Measurements from ENCODE around the gene USP10.

Gene USP10

DNA sequence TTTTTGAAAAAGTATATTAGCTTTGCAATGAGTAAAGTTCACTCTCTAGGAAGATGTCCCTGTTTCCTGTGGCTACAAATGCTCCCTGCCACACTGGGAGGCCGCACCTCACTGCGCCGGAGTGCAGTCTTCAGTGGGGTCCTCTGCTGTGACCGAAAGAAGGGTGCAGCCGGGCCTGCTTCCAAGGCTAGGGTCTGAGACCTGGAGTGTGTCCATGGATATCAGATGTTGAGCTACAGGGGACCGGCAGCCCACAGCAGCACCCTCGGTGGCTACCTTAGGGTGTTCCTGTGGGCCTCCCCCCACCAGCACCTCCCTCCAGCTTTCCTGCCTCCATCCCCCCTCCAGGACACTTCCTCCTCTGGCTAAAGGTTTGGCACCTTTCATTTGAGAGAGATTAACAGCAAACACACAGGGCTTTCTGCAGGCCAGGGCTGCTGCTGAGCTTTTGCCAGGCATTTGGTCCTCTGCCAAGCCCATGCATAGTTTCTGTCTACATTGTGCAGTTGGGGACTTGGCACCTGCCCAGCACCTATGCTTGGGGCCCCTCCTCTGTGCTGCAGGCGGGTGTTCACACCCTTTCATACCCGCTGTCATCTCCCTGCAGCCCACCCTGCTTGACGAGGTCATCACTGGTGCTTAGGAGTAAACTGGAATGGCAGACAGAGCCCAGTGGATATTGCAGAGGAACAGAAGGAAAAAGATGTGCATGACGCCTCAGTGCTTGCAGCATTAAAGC is 86.2 kb downstream of the USP10 start:
- DNase-seq (ENCODE audit: low read depth): peak; percentile 43
- TF ChIP-seq, protein P1, sequence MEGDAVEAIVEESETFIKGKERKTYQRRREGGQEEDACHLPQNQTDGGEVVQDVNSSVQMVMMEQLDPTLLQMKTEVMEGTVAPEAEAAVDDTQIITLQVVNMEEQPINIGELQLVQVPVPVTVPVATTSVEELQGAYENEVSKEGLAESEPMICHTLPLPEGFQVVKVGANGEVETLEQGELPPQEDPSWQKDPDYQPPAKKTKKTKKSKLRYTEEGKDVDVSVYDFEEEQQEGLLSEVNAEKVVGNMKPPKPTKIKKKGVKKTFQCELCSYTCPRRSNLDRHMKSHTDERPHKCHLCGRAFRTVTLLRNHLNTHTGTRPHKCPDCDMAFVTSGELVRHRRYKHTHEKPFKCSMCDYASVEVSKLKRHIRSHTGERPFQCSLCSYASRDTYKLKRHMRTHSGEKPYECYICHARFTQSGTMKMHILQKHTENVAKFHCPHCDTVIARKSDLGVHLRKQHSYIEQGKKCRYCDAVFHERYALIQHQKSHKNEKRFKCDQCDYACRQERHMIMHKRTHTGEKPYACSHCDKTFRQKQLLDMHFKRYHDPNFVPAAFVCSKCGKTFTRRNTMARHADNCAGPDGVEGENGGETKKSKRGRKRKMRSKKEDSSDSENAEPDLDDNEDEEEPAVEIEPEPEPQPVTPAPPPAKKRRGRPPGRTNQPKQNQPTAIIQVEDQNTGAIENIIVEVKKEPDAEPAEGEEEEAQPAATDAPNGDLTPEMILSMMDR (conservative IDR thresholded peaks at IDR 0.05; ENCODE audit: low read length): no peak
- H3K4me3 ChIP-seq (ENCODE audit: low read length): no peak overlapping the region

DNA sequence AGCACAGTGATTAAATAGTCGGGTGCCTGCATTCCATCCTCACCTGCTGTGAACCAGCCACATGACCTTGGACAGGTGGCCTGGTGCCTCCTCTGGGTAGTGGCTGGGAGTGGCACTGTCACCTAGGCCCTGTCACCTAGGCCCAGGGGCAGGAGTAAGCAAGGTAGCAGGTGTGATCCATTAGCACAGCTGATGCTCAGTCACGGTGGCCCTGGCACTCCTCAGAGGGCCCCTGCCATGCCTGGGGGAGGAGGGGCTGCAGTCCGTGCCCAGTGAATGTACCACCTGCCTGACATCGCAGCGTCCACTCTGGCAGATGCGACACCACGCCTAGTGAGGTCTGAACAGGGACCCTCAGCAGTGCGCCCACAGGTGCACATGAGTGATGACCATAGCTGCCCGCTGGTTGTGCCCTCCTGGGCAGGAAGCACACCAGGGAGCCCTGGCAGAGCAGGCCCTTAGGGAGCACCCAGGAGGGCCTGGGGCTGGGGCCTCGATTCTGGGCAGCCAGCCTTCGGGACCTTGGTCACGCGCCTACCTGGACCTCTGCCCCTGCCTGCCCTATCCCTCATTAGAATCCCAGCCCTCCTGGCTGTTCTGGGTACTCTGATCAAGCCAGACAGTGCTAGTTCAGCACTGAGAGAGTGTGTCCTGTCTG is 86.9 kb downstream of the USP10 start:
- no peak for DNase-seq (ENCODE audit: low read depth)
- TF ChIP-seq, protein P1 (conservative IDR thresholded peaks at IDR 0.05; ENCODE audit: low read length): no peak
- H3K4me3 ChIP-seq (ENCODE audit: low read length): no peak overlapping the region

DNA sequence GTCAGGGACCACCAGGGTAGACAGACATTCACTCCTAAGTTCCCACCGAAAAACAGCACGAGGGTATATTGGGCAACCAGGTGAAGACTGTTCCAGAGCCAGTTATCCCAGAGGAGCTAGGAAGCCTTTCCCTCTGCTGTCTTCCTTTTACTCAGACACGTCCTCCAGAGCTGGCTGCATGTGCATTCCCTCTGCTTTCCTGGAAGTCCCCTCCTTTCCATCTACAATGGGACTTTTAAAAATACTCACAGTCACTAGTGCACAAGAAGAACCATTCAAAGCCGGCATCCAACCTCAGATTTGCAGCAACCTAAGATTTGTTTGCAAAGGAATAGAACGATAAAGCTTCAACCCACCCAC is 87.4 kb downstream of the USP10 start:
- TF ChIP-seq, protein P1 (conservative IDR thresholded peaks at IDR 0.05; ENCODE audit: low read length): no peak
- no peak overlapping the region for H3K4me3 ChIP-seq (ENCODE audit: low read length)
- DNase-seq (ENCODE audit: low read depth): no peak

DNA sequence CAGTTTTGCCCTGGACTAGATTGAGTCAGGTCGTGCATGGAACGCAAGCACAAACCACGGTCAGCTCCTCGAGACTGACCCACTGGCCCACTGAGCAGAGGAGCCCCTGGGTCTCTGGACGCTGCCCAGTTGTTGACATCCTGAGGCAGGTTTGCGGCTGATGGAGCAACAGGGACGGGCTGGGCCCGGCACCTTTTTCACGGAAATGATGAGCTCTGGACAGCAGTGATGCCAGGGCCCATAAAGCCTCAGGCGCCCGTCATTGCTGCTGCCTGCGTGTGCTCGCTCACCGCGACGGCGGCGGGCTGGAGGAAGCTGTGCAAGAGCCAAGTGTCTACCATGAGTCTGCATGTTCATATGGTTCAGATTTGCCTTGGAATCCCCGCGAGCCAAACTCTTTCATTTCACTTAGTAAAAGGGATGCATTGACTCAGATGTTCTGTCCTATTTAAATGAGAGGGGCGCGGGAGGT is 89.2 kb downstream of the USP10 start:
- TF ChIP-seq, protein P1 (conservative IDR thresholded peaks at IDR 0.05; ENCODE audit: low read length): no peak
- peak; percentile 94 for DNase-seq (ENCODE audit: low read depth)
- peak overlapping the region; percentile 26 for H3K4me3 ChIP-seq (ENCODE audit: low read length)

DNA sequence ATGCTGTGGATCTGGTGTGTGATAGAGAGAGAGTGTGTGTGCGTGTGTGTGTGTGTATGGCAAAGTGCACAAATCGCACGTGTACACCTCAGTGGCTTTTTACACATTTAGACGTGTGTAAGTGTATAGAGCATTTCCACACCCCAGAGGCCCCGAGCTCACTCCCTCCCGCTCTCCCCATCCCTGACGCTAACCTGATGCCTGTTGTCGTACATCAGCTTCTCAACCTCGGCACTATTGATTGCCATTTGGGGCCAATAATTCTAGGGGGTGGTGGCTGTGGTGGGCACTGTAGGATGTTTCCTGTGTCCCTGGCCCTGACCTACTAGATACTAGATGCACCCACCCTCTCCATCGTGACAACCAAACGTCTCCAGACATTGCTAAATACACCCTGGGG is 89.6 kb downstream of the USP10 start:
- H3K4me3 ChIP-seq (ENCODE audit: low read length): peak overlapping the region; percentile 12; the same call in 1 of the 2 replicates
- TF ChIP-seq, protein P1 (conservative IDR thresholded peaks at IDR 0.05; ENCODE audit: low read length): no peak
- DNase-seq (ENCODE audit: low read depth): no peak

DNA sequence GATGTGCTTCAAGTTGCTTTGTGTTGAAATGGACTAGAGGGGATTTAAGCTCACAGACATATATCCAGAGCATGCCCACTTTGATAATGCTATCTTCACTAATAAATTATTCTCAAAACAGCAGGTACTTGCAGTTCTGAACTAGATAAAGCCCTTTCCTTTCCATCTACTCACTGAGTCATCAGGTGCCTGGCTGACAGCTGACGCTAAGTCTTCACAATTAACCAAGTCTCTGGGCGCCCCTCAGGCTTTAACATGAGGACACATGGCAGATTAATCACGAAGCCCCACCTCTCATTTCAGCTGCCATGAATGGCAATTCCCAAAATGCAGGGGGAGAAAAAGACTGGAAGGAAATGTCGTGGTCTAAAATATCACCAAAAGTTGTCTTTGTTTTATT is 90.5 kb downstream of the USP10 start:
- H3K4me3 ChIP-seq (ENCODE audit: low read length): no peak overlapping the region
- TF ChIP-seq, protein P1 (conservative IDR thresholded peaks at IDR 0.05; ENCODE audit: low read length): no peak
- no peak for DNase-seq (ENCODE audit: low read depth)

DNA sequence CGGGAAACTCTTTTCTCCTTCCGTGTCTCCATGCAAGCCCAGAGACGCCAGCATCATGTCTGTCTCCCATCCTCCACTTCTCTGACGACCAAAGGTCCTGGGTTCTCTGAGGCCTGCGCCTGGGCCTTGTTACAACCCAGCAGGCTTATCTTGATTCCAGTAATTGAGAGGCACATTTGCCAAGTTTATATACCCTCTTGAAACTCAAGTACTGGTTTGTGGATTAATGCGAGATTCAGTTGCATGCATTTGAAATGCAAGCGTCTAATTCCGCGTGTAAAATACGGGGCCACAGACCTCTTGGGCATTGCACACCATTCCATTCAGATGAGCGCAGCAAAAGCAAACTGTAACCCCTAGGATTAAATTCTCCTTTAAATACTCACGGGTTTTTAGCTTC is 91.3 kb downstream of the USP10 start:
- TF ChIP-seq, protein P1 (conservative IDR thresholded peaks at IDR 0.05; ENCODE audit: low read length): no peak
- DNase-seq (ENCODE audit: low read depth): no peak
- H3K4me3 ChIP-seq (ENCODE audit: low read length): no peak overlapping the region
